OCI-LY7 (cell line): ENCODE results near the gene MON1A. TPM values are rescaled to one million over a fixed set of nuclear protein-coding genes. Genes with fewer than 3 reads are reported as not detected.

Experiments used
- BruUV-seq: library from RNA; stranded (reverse); fragments of 400-500 nt; replicated peaks from 2 replicates; lab custom pipeline; 2021; lab: Mats Ljungman, UMichigan
- CTCF ChIA-PET: fragments of 300-600 bp; sonication (Branson Sonifier 250); formaldehyde crosslinking; loops from one replicate; lab custom pipeline; 2022; ENCODE audit warnings: antibody characterized with exemption; ENCODE audit not compliant: unreplicated experiment; lab: Charles Lee
- POLR2A ChIA-PET: fragments of 300-600 bp; sonication (Branson Sonifier 250); formaldehyde crosslinking; loops from one replicate; lab custom pipeline; 2022; ENCODE audit warnings: antibody characterized with exemption; lab: Charles Lee
- DNase-seq: peaks from one replicate; pipeline ENCODE4 v3.0.0-alpha.2; 2015; ENCODE audit warnings: low spot score
- H2AFZ ChIP-seq: fragments of 200-600 bp; sonication (generic), shearing (Covaris generic); 2 replicates; pipeline ENCODE4 v1.6.1; 2014; ENCODE audit warnings: mild to moderate bottlenecking, antibody characterized with exemption, low read length, moderate library complexity
- H3K27ac ChIP-seq: fragments of 200-600 bp; sonication (generic); 2 replicates; pipeline ENCODE4 v1.5.1; 2014; ENCODE audit warnings: mixed run types, low read depth, mild to moderate bottlenecking, moderate library complexity, low read length, inconsistent platforms; ENCODE audit not compliant: poor library complexity, severe bottlenecking
- H3K36me3 ChIP-seq: fragments of 200-600 bp; sonication (generic); 2 replicates; pipeline ENCODE4 v1.6.1; 2014; ENCODE audit warnings: mild to moderate bottlenecking, antibody characterized with exemption, low read length, moderate library complexity, mixed read lengths; ENCODE audit not compliant: insufficient read depth
- H3K4me1 ChIP-seq: fragments of 200-600 bp; sonication (generic); 2 replicates; pipeline ENCODE4 v1.5.1; 2014; ENCODE audit warnings: mild to moderate bottlenecking, low read length; ENCODE audit not compliant: insufficient read depth, poor library complexity, severe bottlenecking
- H3K4me2 ChIP-seq: fragments of 200-600 bp; sonication (generic); 2 replicates; pipeline ENCODE4 v1.6.1; 2014; ENCODE audit warnings: mild to moderate bottlenecking, low read length
- H3K4me3 ChIP-seq: fragments of 200-600 bp; sonication (generic); 2 replicates; pipeline ENCODE4 v1.5.1; 2014; ENCODE audit warnings: mild to moderate bottlenecking, low read depth, low read length; ENCODE audit not compliant: poor library complexity, severe bottlenecking
- H3K79me2 ChIP-seq: fragments of 200-600 bp; sonication (generic); 2 replicates; pipeline ENCODE4 v1.6.1; 2016; ENCODE audit warnings: low read depth, mild to moderate bottlenecking, low read length, moderate library complexity, mixed read lengths; ENCODE audit not compliant: insufficient read depth
- H3K9me2 ChIP-seq: fragments of 200-600 bp; sonication (generic); 2 replicates; pipeline ENCODE4 v1.6.1; 2016; ENCODE audit warnings: mild to moderate bottlenecking, low read length, mixed read lengths; ENCODE audit not compliant: insufficient read depth
- H3K9me3 ChIP-seq: fragments of 200-600 bp; sonication (generic); 2 replicates; pipeline ENCODE4 v1.6.1; 2014; ENCODE audit warnings: mild to moderate bottlenecking, mixed run types, low read length, mixed read lengths
- H4K20me1 ChIP-seq: fragments of 200-600 bp; sonication (generic); 2 replicates; pipeline ENCODE4 v1.6.1; 2014; ENCODE audit warnings: mild to moderate bottlenecking, antibody characterized with exemption, low read length, moderate library complexity, mixed read lengths; ENCODE audit not compliant: insufficient read depth
- EZH2phosphoT487 ChIP-seq: fragments of 200-600 bp; sonication (generic); IDR thresholded peaks from 2 replicates; pipeline ENCODE4 v1.6.1; 2018; ENCODE audit warnings: low read depth, borderline replicate concordance, mild to moderate bottlenecking, mixed run types, antibody characterized with exemption, low read length, moderate library complexity, mixed read lengths
- intact Hi-C: fragments of 100-400 bp; cut with micrococcal nuclease; formaldehyde crosslinking; loops from one replicate; pipeline ENCODE4 v1.10.0; 2022; ENCODE audit not compliant: unreplicated experiment
- total RNA-seq, 2 experiments: library from RNA; depleted of rRNA in 1 of 2; stranded (reverse); fragments of >200 nt in 1 of 2; shearing (Covaris generic) in 1 of 2; gene quantifications; 2 replicates each; pipeline ENCODE4 v1.2.3, GENCODE V29; 2014 to 2022
- TF ChIP-seq, protein P1 (sequence below): fragments of 200-600 bp; sonication (generic); conservative IDR thresholded peaks from 2 replicates; pipeline ENCODE4 v1.5.1; 2014; ENCODE audit warnings: mild to moderate bottlenecking, antibody characterized with exemption, low read length, moderate library complexity, mixed read lengths

Gene MON1A
- total RNA-seq, 2 experiments from 2014 or later = 7.3 to 10.4 TPM

DNA sequence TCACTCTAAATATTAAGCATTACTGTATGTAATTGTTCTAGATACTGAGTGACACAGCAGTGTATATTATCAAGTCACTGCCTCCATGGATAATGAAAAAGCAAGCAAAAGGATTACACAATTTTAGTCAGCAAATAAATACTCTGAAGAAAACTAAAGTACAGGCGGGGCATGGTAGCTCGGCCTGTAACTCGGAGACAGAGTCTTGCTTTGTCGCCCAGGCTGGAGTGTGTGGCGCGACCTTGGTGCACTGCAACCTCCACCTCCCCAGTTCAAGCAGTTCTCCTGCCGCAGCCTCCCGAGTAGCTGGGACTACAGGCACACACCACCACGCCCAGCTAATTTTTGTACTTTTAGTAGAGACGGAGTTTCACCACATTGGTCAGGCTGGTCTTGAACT, 43.0 kb upstream of the MON1A start:
- Histone ChIP-seq H3K79me2 (peaks cover 49% of the 10 kb centered on the region; the same call in 1 of the 2 replicates), H2AFZ (no peak overlapping the region), H3K4me1 (no peaks in the 10 kb centered on the region), H3K4me2 (no peak overlapping the region), H3K9me2 (no peaks in the 10 kb centered on the region), H4K20me1 (no peaks in the 10 kb centered on the region), H3K9me3 (no peaks in the 10 kb centered on the region), H3K27ac (no peak overlapping the region), H3K36me3 (peaks cover 78% of the 10 kb centered on the region), H3K4me3 (no peak overlapping the region)
- POLR2A ChIA-PET = interaction anchor here (0.6 kb wide), 2 partner anchors 23 to 166 kb away, joined by 3 to 5 read pairs; no protein-coding TSS in a partner anchor
- no TSS peak for BruUV-seq
- no peak for DNase-seq
- TF ChIP-seq, protein P1, sequence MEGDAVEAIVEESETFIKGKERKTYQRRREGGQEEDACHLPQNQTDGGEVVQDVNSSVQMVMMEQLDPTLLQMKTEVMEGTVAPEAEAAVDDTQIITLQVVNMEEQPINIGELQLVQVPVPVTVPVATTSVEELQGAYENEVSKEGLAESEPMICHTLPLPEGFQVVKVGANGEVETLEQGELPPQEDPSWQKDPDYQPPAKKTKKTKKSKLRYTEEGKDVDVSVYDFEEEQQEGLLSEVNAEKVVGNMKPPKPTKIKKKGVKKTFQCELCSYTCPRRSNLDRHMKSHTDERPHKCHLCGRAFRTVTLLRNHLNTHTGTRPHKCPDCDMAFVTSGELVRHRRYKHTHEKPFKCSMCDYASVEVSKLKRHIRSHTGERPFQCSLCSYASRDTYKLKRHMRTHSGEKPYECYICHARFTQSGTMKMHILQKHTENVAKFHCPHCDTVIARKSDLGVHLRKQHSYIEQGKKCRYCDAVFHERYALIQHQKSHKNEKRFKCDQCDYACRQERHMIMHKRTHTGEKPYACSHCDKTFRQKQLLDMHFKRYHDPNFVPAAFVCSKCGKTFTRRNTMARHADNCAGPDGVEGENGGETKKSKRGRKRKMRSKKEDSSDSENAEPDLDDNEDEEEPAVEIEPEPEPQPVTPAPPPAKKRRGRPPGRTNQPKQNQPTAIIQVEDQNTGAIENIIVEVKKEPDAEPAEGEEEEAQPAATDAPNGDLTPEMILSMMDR = no peak
- no peak for TF ChIP-seq EZH2phosphoT487
- CTCF ChIA-PET = no interaction called here
- intact Hi-C loops = no loop called here

DNA sequence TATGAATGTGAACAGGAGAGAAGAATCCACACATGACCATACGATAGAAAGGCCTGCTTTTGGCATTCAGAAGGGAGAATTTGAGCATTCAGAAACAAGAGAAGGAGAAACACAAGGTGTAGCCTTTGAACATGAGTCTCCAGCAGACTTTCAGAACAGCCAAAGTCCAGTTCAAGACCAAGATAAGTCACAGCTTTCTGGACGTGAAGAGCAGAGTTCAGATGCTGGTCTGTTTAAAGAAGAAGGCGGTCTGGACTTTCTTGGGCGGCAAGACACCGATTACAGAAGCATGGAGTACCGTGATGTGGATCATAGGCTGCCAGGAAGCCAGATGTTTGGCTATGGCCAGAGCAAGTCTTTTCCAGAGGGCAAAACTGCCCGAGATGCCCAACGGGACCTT, 38.7 kb upstream of the MON1A start:
- H2AFZ ChIP-seq = no peak overlapping the region
- BruUV-seq = no TSS peak
- H3K4me2 ChIP-seq = no peak overlapping the region
- no peaks in the 10 kb centered on the region for H3K9me3 ChIP-seq
- ChIA-PET CTCF (no interaction called here), POLR2A (interaction anchor here (0.7 kb wide), 1 partner anchor 26 kb away, joined by 4 read pairs; no protein-coding TSS in a partner anchor)
- intact Hi-C loops = no loop called here
- H3K36me3 ChIP-seq = peaks cover 75% of the 10 kb centered on the region
- TF ChIP-seq, protein P1 = no peak
- TF ChIP-seq EZH2phosphoT487 = no peak
- H3K27ac ChIP-seq = no peak overlapping the region
- no peaks in the 10 kb centered on the region for H3K4me1 ChIP-seq
- 0 out of 2 replicates have a peak, but pooled peaks cover 5% of the 10 kb centered on the region for H4K20me1 ChIP-seq
- no peaks in the 10 kb centered on the region for H3K9me2 ChIP-seq
- peaks cover 76% of the 10 kb centered on the region for H3K79me2 ChIP-seq
- no peak for DNase-seq
- no peak overlapping the region for H3K4me3 ChIP-seq

DNA sequence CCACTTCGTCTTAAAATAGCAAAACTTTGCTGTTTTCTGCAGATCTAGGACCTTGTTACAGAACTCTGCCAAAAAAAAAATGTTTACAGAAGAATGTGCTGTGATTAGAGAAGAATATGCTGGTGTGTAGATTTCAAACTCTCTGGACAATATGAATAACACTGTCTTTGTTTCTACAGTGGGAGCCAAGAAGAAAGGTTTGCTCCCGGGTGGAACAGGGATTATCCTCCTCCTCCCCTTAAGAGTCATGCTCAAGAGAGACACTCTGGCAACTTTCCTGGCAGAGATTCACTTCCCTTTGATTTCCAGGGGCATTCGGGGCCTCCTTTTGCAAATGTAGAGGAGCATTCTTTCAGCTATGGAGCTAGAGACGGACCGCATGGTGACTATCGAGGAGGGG, 37.7 kb upstream of the MON1A start:
- ChIA-PET POLR2A (no interaction called here), CTCF (no interaction called here)
- intact Hi-C loops = no loop called here
- Histone ChIP-seq H3K27ac (no peak overlapping the region), H3K4me1 (no peaks in the 10 kb centered on the region), H3K9me3 (no peaks in the 10 kb centered on the region), H3K4me2 (no peak overlapping the region), H3K79me2 (peaks cover 87% of the 10 kb centered on the region), H3K36me3 (peaks cover 75% of the 10 kb centered on the region), H2AFZ (no peak overlapping the region), H3K4me3 (no peak overlapping the region), H3K9me2 (no peaks in the 10 kb centered on the region), H4K20me1 (0 out of 2 replicates have a peak, but pooled peaks cover 5% of the 10 kb centered on the region)
- no peak for DNase-seq
- TF ChIP-seq, protein P1 = no peak
- no peak for TF ChIP-seq EZH2phosphoT487
- BruUV-seq = no TSS peak
